Activated CD4-positive, alpha-beta T cell treated with anti-CD3 and anti-CD28 coated beads for 36 hours (primary cell): ENCODE results near the gene MAMDC4. TPM values are rescaled to one million over a fixed set of nuclear protein-coding genes. Genes with fewer than 3 reads are reported as not detected.
A peak's percentile ranks its signal among the peaks of the same experiment; 100 is the strongest.

Source experiments
- ATAC-seq: fragments of 200-7000 bp; cut with Tn5 transposase; one replicate; pipeline ENCODE4 v1.10.0; 2021; ENCODE audit warnings: mild to moderate bottlenecking, moderate library complexity
- CTCF ChIA-PET: fragments of 350-600 bp; sonication (Branson Sonifier 250); formaldehyde crosslinking; loops from one replicate; lab custom pipeline; 2021; ENCODE audit warnings: antibody characterized with exemption; lab: Charles Lee
- POLR2A ChIA-PET: fragments of 350-600 bp; sonication (Branson Sonifier 250); formaldehyde crosslinking; loops from one replicate; lab custom pipeline; 2021; ENCODE audit warnings: antibody characterized with exemption, inconsistent platforms; lab: Charles Lee
- DNase-seq: peaks from one replicate; pipeline ENCODE4 v3.0.0-alpha.2; 2020
- H3K27ac Mint-ChIP-seq: one replicate; pipeline ENCODE4 v1.8.0; 2021; ENCODE audit warnings: mixed read lengths
- H3K27me3 Mint-ChIP-seq: one replicate; pipeline ENCODE4 v1.8.0; 2021; ENCODE audit warnings: mixed read lengths
- H3K36me3 Mint-ChIP-seq: one replicate; pipeline ENCODE4 v1.8.0; 2021; ENCODE audit warnings: low read depth, mixed read lengths
- H3K4me1 Mint-ChIP-seq: one replicate; pipeline ENCODE4 v1.8.0; 2021; ENCODE audit warnings: mixed read lengths
- H3K4me3 Mint-ChIP-seq: one replicate; pipeline ENCODE4 v1.8.0; 2021; ENCODE audit warnings: mild to moderate bottlenecking, moderate library complexity, mixed read lengths
- H3K9me3 Mint-ChIP-seq: one replicate; pipeline ENCODE4 v1.8.0; 2021; ENCODE audit warnings: low read depth, mixed read lengths
- intact Hi-C, 2 experiments: fragments of 100-400 bp; cut with DNase I in 1 of 2; cut with micrococcal nuclease in 1 of 2; formaldehyde crosslinking; loops; one replicate each; pipeline versions ENCODE4 v1.14.2 to v1.15.1; 2022 to 2024; cut with DNase I, micrococcal nuclease
- microRNA-seq: library from miRNA; unstranded; fragments of <30 nt; microRNA quantifications from one replicate; pipeline ENCODE4 v1.2.0, GENCODE V29; 2021; ENCODE audit warnings: borderline replicate concordance
- total RNA-seq, 2 experiments: library from RNA; stranded (reverse); gene quantifications; one replicate each; pipeline ENCODE4 v1.2.3, GENCODE V29; 2021

MAMDC4 gene
- total RNA-seq, 2 experiments from 2014 or later = 16.6 to 17.5 TPM

DNA sequence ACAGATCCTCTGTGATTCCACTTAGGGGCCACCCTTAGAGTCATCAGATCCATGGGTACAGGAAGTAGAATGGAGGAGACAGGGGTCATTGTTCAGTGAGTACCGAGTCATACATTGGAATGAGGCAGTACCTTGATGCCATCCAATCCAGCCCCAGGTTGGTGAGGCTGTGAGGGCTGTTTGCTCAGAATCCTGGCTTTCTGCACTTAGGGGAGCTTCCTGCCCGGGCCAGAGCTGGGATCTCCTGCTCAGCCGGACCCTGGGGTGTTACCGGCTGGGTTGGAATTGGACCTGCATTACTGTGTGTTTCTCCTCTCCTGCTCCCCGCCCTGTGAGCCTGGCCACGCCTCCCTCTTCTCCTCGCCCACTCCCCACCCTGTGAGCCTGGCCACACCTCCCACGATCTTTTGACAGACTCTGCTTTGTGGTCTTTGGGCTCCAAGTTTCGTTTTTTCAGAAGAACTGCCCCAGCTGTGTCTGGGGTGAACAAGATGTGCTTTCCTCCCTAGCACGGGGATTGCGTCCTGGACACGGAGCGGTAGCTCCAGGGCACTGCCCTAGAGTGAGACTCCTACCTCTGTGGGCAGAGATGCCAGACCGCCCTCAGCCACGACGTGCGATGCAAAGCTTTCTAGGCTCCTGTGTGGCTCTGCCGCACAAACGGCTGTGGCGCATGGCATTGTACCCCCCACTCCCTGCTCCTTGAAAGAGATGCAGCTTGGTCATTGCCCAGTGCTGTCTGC is 49.5 kb downstream of the MAMDC4 start:
- Mint-ChIP-seq H3K4me3 (peak overlapping the region; percentile 62), H3K9me3 (no peaks in the 10 kb centered on the region), H3K36me3 (peaks cover 54% of the 10 kb centered on the region), H3K4me1 (peaks cover 41% of the 10 kb centered on the region), H3K27me3 (no peaks in the 10 kb centered on the region), H3K27ac (peak overlapping the region; percentile 98)
- DNase-seq (peak; percentile 85), ATAC-seq (peak; percentile 67)
- intact Hi-C loops = loop anchor here (1.0 to 5.0 kb wide), 9 partner anchors 15 to 110 kb away; partner anchors contain the start of genes FBXW5 (in 2 of the 2), PHPT1 (in 2 of the 2), EDF1 (in 1 of the 2) and RABL6 (in 1 of the 2)
- ChIA-PET POLR2A (interaction anchor here (0.6 to 1.9 kb wide), 5 partner anchors 16 to 552 kb away, joined by 3 to 8 read pairs (median 5); partner anchors contain the start of gene TRAF2), CTCF (interaction anchor here (0.6 to 2.3 kb wide), 5 partner anchors 13 to 335 kb away, joined by 3 to 10 read pairs (median 3); partner anchors contain the start of gene AJM1)

DNA sequence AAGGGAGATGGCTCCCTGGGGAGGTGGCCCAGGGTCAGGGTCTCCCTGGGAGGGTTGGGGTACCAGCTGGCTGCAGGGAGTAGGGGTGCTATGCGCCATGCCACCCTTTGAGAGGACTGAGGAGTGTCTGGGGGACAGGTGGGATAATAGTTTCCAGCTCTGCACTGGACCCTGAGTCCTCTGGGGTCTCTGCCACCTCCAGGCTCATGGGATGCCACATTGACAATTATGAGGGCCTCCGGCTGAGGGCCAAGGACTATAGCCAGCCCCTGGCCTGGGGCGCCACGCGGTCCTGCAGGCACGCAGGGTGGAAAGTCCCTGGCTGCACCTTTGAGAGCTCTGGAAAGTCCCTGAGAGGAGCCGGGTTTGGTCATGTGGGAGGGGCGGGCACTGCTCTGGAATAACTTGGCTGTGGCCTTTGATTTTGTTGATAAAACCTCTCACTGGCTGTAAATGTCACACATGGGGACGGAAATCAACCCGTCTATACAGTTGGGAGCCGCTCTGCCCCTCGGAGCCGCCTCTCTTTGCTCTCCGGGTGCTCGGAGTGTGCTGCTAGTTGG is 50.2 kb downstream of the MAMDC4 start:
- Mint-ChIP-seq H3K9me3 (no peaks in the 10 kb centered on the region), H3K4me3 (peak overlapping the region; percentile 62), H3K4me1 (peaks cover 41% of the 10 kb centered on the region), H3K36me3 (peaks cover 60% of the 10 kb centered on the region), H3K27ac (peak overlapping the region; percentile 98), H3K27me3 (no peaks in the 10 kb centered on the region)
- intact Hi-C loops = loop anchor here (1.0 to 5.0 kb wide), 9 partner anchors 16 to 111 kb away; partner anchors contain the start of genes FBXW5 (in 2 of the 2), PHPT1 (in 2 of the 2), EDF1 (in 1 of the 2) and RABL6 (in 1 of the 2)
- ChIA-PET POLR2A (interaction anchor here (0.6 to 1.9 kb wide), 4 partner anchors 16 to 551 kb away, joined by 3 to 8 read pairs (median 4); partner anchors contain the start of gene TRAF2), CTCF (interaction anchor here (0.8 to 2.3 kb wide), 5 partner anchors 14 to 334 kb away, joined by 3 to 10 read pairs (median 3); partner anchors contain the start of gene AJM1)
- ATAC-seq (peak; percentile 85), DNase-seq (peak; percentile 93)

DNA sequence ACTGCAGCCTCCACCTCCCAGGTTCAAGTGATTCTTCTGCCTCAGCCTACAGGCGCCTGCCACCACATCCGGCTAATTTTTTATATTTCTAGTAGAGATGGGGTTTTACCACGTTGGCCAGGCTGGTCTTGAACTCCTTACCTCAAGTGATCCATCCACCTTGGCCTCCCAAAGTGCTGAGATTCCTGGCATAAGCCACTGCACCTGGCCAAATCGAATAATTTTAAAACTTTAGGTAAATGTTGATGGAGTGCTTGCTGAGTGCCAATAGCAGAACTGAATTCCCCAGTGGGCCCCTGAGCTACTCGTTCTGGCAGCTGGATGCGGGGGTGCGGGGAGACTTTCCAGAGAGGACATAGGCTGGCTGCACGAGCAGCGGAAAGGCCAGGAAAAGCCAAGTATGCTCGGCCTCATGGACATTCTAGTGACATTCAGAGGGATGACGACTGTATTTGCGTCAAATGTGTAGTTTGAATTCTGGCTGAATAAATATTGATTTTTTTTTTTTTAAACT is 51.0 kb downstream of the MAMDC4 start:
- H3K4me1 Mint-ChIP-seq = peaks cover 41% of the 10 kb centered on the region
- H3K9me3 Mint-ChIP-seq = no peaks in the 10 kb centered on the region
- H3K36me3 Mint-ChIP-seq = peaks cover 68% of the 10 kb centered on the region
- POLR2A ChIA-PET = interaction anchor here (1.9 kb wide), 1 partner anchor 17 kb away, joined by 8 read pairs; the partner anchor contains the start of gene TRAF2
- DNase-seq (no peak), ATAC-seq (no peak)
- peak overlapping the region; percentile 85 for H3K27ac Mint-ChIP-seq
- H3K4me3 Mint-ChIP-seq = peak overlapping the region; percentile 32
- no peaks in the 10 kb centered on the region for H3K27me3 Mint-ChIP-seq
- intact Hi-C loops = loop anchor here in 1 of 2 experiments (5.0 kb wide), 2 partner anchors 39 to 56 kb away; partner anchors contain the start of genes FBXW5 and PHPT1
- CTCF ChIA-PET = interaction anchor here (0.8 to 2.3 kb wide), 3 partner anchors 21 to 334 kb away, joined by 3 to 10 read pairs (median 3); partner anchors contain the start of gene AJM1

DNA sequence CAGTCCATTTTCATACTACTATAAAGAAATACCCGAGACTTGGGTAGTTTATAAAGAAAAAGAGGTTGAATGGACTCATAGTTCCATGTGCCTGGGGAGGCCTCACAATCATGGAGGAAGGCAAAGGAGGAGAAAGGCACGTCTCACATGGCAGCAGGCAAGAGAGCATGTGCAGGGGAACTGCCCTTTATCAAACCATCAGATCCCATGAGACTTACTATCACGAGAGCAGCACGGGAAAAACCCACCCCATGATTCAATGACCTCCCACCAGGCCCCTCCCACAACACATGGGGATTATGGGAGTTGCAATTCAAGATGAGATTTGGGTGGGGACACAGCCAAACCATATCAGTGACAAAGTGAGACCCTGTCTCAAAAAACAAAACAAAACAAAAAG is 54.1 kb downstream of the MAMDC4 start:
- Mint-ChIP-seq H3K4me3 (no peak overlapping the region), H3K9me3 (no peaks in the 10 kb centered on the region), H3K27me3 (no peaks in the 10 kb centered on the region), H3K27ac (peak overlapping the region; percentile 38), H3K36me3 (peaks cover 64% of the 10 kb centered on the region), H3K4me1 (peaks cover 32% of the 10 kb centered on the region)
- DNase-seq = no peak
- ChIA-PET POLR2A (no interaction called here), CTCF (no interaction called here)
- ATAC-seq = no peak
- intact Hi-C loops = no loop called here

DNA sequence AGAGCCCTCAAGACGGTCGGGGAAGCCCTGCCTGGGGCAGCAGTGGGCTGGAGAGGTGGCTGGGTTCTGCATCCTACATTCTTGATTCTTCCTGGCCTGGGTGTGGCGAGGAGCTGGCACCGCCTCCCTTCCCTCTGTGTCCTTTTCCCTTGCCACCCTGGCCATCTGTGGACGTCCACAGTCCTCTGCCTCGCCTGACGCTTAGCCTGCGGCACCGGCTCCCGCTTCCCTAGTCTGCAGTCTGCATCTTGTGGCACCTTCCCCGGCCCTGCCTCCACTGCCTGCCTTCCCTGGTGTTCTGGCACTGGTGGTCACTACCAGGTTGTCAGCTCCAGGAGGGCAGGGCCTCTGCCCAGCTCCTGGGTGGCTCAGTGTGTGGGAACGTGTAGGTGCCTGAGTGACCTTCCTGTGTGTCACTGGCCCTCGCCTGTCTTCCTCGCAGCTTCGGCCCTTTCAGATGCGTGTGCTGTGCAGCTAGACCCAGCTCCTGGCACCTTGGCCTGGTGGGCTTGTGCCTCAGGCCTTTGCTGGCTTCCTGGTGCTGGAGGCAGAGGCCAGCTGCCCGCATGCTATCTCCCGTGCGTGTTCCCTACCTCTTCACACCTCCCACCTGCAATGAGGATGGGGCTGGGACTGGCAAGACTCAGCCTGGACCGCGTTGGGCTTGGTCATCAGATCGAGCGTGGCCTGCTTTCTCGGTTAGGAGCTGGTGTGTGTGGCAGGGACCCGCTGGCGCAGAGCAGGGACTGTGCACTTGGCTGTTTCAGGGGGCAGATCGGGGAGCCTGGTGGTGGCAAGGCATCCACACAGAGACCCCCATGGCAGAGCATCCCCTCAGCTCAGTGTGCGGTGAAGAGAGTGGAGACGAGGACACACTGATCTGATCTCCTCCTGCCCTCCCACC is 55.1 kb downstream of the MAMDC4 start:
- Mint-ChIP-seq H3K27ac (no peak overlapping the region), H3K27me3 (no peaks in the 10 kb centered on the region), H3K4me1 (peaks cover 22% of the 10 kb centered on the region), H3K4me3 (no peak overlapping the region), H3K9me3 (no peaks in the 10 kb centered on the region), H3K36me3 (peaks cover 60% of the 10 kb centered on the region)
- no peak for ATAC-seq
- POLR2A ChIA-PET = no interaction called here
- CTCF ChIA-PET = interaction anchor here (0.8 kb wide), 1 partner anchor 14 kb away, joined by 6 read pairs; no protein-coding TSS in a partner anchor
- intact Hi-C loops = no loop called here
- DNase-seq = no peak

Small RNA genes lying within 50 kb of the gene (microRNA-seq; reads per million reads assigned to microRNA genes)
- gene MIR4292 (not detected), gene MIR4479 (5.3 reads per million, percentile 16 among the genes with 10 or more reads in this experiment)

Other genes with a start within 250 kb of the MAMDC4 start
- gene EGFL7, start 189.4 kb upstream of the MAMDC4 start, total RNA-seq = 1 to 10 TPM; 1.2 to 1.4 TPM
- 10 to 100 TPM in 1 of 2 experiments, 1 to 10 TPM in 1; 9.0 to 10.4 TPM for gene AGPAT2, start 164.9 kb upstream of the MAMDC4 start, total RNA-seq
- under 1 TPM; 0.21 to 0.25 TPM for gene DIPK1B, start 139.8 kb upstream of the MAMDC4 start, total RNA-seq
- 1 to 10 TPM in 1 of 2 experiments, under 1 TPM in 1; 0.71 to 1.2 TPM for gene LCN10, start 109.4 kb upstream of the MAMDC4 start, total RNA-seq
- not detected for gene LCN6, start 103.8 kb upstream of the MAMDC4 start, total RNA-seq
- not detected for gene LCN8, start 94.1 kb upstream of the MAMDC4 start, total RNA-seq
- not detected for gene LCN15, start 87.8 kb upstream of the MAMDC4 start, total RNA-seq
- 10 to 100 TPM; 30.9 to 47.1 TPM for gene TMEM141, start 61.0 kb upstream of the MAMDC4 start, total RNA-seq
- gene CCDC183, start 56.0 kb upstream of the MAMDC4 start, total RNA-seq = under 1 TPM; 0.47 to 0.55 TPM
- gene RABL6, start 44.4 kb upstream of the MAMDC4 start, total RNA-seq = 10 to 100 TPM; 66.2 to 71.8 TPM
- gene AJM1, start 9.9 kb upstream of the MAMDC4 start, total RNA-seq = 1 to 10 TPM; 4.3 to 4.8 TPM
- gene PHPT1, start 2.9 kb upstream of the MAMDC4 start, total RNA-seq = 10 to 100 TPM; 94.5 to 98.9 TPM
- 100 to 1,000 TPM; 282 to 320 TPM for gene EDF1, start 14.0 kb downstream of the MAMDC4 start, total RNA-seq
- gene TRAF2, start 34.2 kb downstream of the MAMDC4 start, total RNA-seq = 10 to 100 TPM; 37.4 to 46.2 TPM
- 10 to 100 TPM; 54.4 to 66.4 TPM for gene FBXW5, start 92.4 kb downstream of the MAMDC4 start, total RNA-seq
- under 1 TPM in 1 of 2 experiments, not detected in 1; 0.77 TPM for gene C8G, start 92.9 kb downstream of the MAMDC4 start, total RNA-seq
- 1 to 10 TPM; 1.1 to 1.5 TPM for gene LCN12, start 99.9 kb downstream of the MAMDC4 start, total RNA-seq
- gene PTGDS, start 125.2 kb downstream of the MAMDC4 start, total RNA-seq = not detected
- gene LCNL1, start 130.6 kb downstream of the MAMDC4 start, total RNA-seq = not detected
- 10 to 100 TPM; 52.7 to 67.1 TPM for gene PAXX, start 140.1 kb downstream of the MAMDC4 start, total RNA-seq
- gene CLIC3, start 144.2 kb downstream of the MAMDC4 start, total RNA-seq = not detected
- 10 to 100 TPM; 20.4 to 23.7 TPM for gene ABCA2, start 175.9 kb downstream of the MAMDC4 start, total RNA-seq
- 1 to 10 TPM; 1.3 to 1.6 TPM for gene FUT7, start 179.7 kb downstream of the MAMDC4 start, total RNA-seq
- gene NPDC1, start 193.8 kb downstream of the MAMDC4 start, total RNA-seq = 10 to 100 TPM; 21.0 to 23.1 TPM
- under 1 TPM in 1 of 2 experiments, not detected in 1; 0.19 TPM for gene ENTPD2, start 201.7 kb downstream of the MAMDC4 start, total RNA-seq
- gene SAPCD2, start 218.2 kb downstream of the MAMDC4 start, total RNA-seq = 1 to 10 TPM; 6.4 to 8.8 TPM
- 10 to 100 TPM; 12.5 to 14.4 TPM for gene UAP1L1, start 225.2 kb downstream of the MAMDC4 start, total RNA-seq
- gene MAN1B1, start 234.6 kb downstream of the MAMDC4 start, total RNA-seq = 10 to 100 TPM; 21.6 to 26.7 TPM